22Rv1 (cell line): ENCODE results near the gene SPANXA2.
"Not testable (repeated sequence)": the region's sequence is repeated elsewhere in the genome, so short reads cannot be mapped to it uniquely, and the experiment has no call there.

Source experiments
- CTCF ChIP-seq: fragments of 450-650 bp; IDR thresholded peaks from 2 replicates; pipeline ENCODE4 v1.5.1; 2017; ENCODE audit warnings: mild to moderate bottlenecking
- ZFX ChIP-seq: fragments of 450-650 bp; IDR thresholded peaks from 2 replicates; pipeline ENCODE4 v1.6.1; 2017; ENCODE audit warnings: antibody characterized with exemption, borderline replicate concordance

GRCh38 chrX:141542551-141542950, 47.0 kb upstream of the SPANXA2 start:
- not testable (repeated sequence) for TF ChIP-seq CTCF, ZFX
